ENCODE data around the gene ITGB2.

GRCh38 chr21:44838951-44839350, 81.7 kb downstream of the ITGB2 start:
- no peak for TF ChIP-seq CTCF (conservative IDR thresholded peaks at IDR 0.05 in 1 of 2, IDR thresholded peaks at IDR 0.05 in 1 of 2; ENCODE audit: low read depth in 1 of 2, low read length in 2 of 2)
- no peak for TF ChIP-seq EZH2 (IDR thresholded peaks at IDR 0.05; ENCODE audit: low read length, missing control alignments)

Data from fibroblast of lung (primary cell).